HepG2 (cell line): Measurements from ENCODE around the gene NDUFA8. TPM values are rescaled to one million over a fixed set of nuclear protein-coding genes. Genes with fewer than 3 reads are reported as not detected.
A peak's percentile ranks its signal among the peaks of the same experiment; 100 is the strongest.

Experiments used
- CBX5 ChIP-seq: sonication (generic); formaldehyde crosslinking; IDR thresholded peaks from 2 replicates; pipeline ENCODE4 v1.4.0; 2020; ENCODE audit warnings: missing genetic modification reagents, borderline replicate concordance
- CENPT ChIP-seq: sonication (generic); formaldehyde crosslinking; IDR thresholded peaks from 2 replicates; pipeline ENCODE4 v1.8.0; 2022; ENCODE audit warnings: low read depth, mild to moderate bottlenecking, moderate library complexity, missing genetic modification reagents
- CHD4 ChIP-seq: fragments of 200-600 bp; sonication (generic); IDR thresholded peaks from 2 replicates; pipeline ENCODE4 v1.7.0; 2017; ENCODE audit warnings: mild to moderate bottlenecking, low read length, borderline replicate concordance
- GATAD2A ChIP-seq: IDR thresholded peaks from 2 replicates; pipeline ENCODE4 v1.6.1; 2016
- KAT7 ChIP-seq: IDR thresholded peaks from 2 replicates; pipeline ENCODE4 v1.6.1; 2018; ENCODE audit warnings: borderline replicate concordance, missing compliant biosample characterization
- KDM5A ChIP-seq: fragments of 200-600 bp; sonication (generic); IDR thresholded peaks from 2 replicates; pipeline ENCODE4 v1.7.0; 2018; ENCODE audit warnings: antibody characterized with exemption, mild to moderate bottlenecking, low read length, borderline replicate concordance
- PPARG ChIP-seq: conservative IDR thresholded peaks from 2 replicates; pipeline ENCODE4 v1.6.1; 2016; ENCODE audit warnings: missing biosample characterization, missing genetic modification reagents
- SIX4 ChIP-seq: sonication (generic); formaldehyde crosslinking; IDR thresholded peaks from 2 replicates; pipeline ENCODE4 v1.4.0; 2020; ENCODE audit warnings: missing genetic modification reagents
- ZKSCAN5 ChIP-seq: sonication (generic); formaldehyde crosslinking; IDR thresholded peaks from 2 replicates; pipeline ENCODE4 v1.5.1; 2020; ENCODE audit warnings: mild to moderate bottlenecking, missing genetic modification reagents
- ZNF672 ChIP-seq: sonication (generic); formaldehyde crosslinking; IDR thresholded peaks from 2 replicates; pipeline ENCODE4 v1.8.1; 2022; ENCODE audit warnings: missing genetic modification reagents
- polyA plus RNA-seq, 8 experiments: library from polyadenylated mRNA; depleted of rRNA in 3 of 8; stranded (reverse) in 7 of 8; unstranded in 1 of 8; fragments of >200 nt; fragmentation: Illumina TruSeq in 4 of 8; extraction: Trizol in 4 of 8; gene quantifications; 2 replicates each; pipeline versions ENCODE4 v1.2.1 to v1.2.3, GENCODE V29; 2011 to 2016; ENCODE audit warnings: low read depth in 4 of 8, missing spikeins in 1 of 8, mixed read lengths in 1 of 8; ENCODE audit not compliant: insufficient read depth in 1 of 8
- total RNA-seq, 5 experiments: library from RNA; depleted of rRNA; stranded (reverse); fragments of >200 nt; fragmentation: Illumina TruSeq; extraction: Trizol; gene quantifications; 2 replicates each; pipeline ENCODE4 v1.2.3, GENCODE V29; 2016; ENCODE audit warnings: low read depth in 1 of 5
- TF ChIP-seq, protein P1 (sequence below): sonication (generic); formaldehyde crosslinking; IDR thresholded peaks from 2 replicates; pipeline ENCODE4 v1.5.0; 2020; ENCODE audit warnings: missing genetic modification reagents
- TF ChIP-seq, protein P2 (sequence below): sonication (generic); formaldehyde crosslinking; IDR thresholded peaks from 2 replicates; pipeline ENCODE4 v1.5.0; 2020; ENCODE audit warnings: missing genetic modification reagents, mild to moderate bottlenecking, borderline replicate concordance
- TF ChIP-seq, protein P3 (sequence below): sonication (generic); formaldehyde crosslinking; IDR thresholded peaks from 2 replicates; pipeline ENCODE4 v1.8.0; 2022; ENCODE audit warnings: mild to moderate bottlenecking, missing genetic modification reagents; ENCODE audit not compliant: insufficient replicate concordance
- TF ChIP-seq, protein P4 (sequence below): sonication (generic); formaldehyde crosslinking; IDR thresholded peaks from 2 replicates; pipeline ENCODE4 v1.5.0; 2020; ENCODE audit warnings: missing genetic modification reagents
- TF ChIP-seq, protein P5 (sequence below): IDR thresholded peaks from 2 replicates; pipeline ENCODE4 v1.6.1; 2012; ENCODE audit warnings: low read depth, low read length, improper control_type of control experiment
- TF ChIP-seq, protein P6 (sequence below): sonication (generic); formaldehyde crosslinking; IDR thresholded peaks from 2 replicates; pipeline ENCODE4 v1.5.0; 2020; ENCODE audit warnings: missing genetic modification reagents
- TF ChIP-seq, protein P7 (sequence below): IDR thresholded peaks from 2 replicates; pipeline ENCODE4 v1.6.1; 2016; ENCODE audit warnings: mild to moderate bottlenecking
- TF ChIP-seq, protein P8 (sequence below): sonication (generic); formaldehyde crosslinking; IDR thresholded peaks from 2 replicates; pipeline ENCODE4 v1.8.1; 2022; ENCODE audit warnings: low read depth, mild to moderate bottlenecking, missing genetic modification reagents

Gene NDUFA8
- total and polyA plus RNA-seq, 2 of the 13 experiments (the other 11 are each of a cell fraction or from before 2014, with no cell fraction given) = 68.6 to 71.7 TPM

DNA sequence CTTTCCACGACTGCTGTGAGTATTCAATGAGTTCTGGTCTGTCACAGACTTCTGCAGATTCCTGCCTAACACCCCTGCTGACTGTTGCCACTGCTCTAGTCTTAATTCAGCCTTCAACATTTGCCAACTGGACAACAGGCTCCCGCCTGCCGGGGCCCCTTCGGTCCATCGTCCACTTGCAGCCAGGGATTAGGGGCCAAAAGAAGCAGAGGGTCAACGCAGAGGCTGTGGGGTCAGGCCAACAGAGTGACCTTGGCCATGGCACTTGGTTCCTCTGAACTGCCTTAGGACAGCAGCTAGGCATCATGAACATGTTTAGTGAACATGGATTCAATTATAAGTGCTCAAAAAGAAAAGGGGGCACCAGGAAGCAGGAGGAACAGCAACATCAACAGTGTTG is 28.8 kb upstream of the NDUFA8 start (continued):
- TF ChIP-seq, protein P1, sequence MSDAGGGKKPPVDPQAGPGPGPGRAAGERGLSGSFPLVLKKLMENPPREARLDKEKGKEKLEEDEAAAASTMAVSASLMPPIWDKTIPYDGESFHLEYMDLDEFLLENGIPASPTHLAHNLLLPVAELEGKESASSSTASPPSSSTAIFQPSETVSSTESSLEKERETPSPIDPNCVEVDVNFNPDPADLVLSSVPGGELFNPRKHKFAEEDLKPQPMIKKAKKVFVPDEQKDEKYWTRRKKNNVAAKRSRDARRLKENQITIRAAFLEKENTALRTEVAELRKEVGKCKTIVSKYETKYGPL = no peak
- TF ChIP-seq, protein P2, sequence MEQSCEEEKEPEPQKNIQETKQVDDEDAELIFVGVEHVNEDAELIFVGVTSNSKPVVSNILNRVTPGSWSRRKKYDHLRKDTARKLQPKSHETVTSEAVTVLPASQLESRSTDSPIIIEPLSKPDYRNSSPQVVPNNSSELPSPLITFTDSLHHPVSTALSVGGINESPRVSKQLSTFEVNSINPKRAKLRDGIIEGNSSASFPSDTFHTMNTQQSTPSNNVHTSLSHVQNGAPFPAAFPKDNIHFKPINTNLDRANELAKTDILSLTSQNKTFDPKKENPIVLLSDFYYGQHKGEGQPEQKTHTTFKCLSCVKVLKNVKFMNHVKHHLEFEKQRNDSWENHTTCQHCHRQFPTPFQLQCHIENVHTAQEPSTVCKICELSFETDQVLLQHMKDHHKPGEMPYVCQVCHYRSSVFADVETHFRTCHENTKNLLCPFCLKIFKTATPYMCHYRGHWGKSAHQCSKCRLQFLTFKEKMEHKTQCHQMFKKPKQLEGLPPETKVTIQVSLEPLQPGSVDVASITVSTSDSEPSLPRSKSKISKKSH (CRISPR knock-in tag) = no peak
- TF ChIP-seq, protein P3, sequence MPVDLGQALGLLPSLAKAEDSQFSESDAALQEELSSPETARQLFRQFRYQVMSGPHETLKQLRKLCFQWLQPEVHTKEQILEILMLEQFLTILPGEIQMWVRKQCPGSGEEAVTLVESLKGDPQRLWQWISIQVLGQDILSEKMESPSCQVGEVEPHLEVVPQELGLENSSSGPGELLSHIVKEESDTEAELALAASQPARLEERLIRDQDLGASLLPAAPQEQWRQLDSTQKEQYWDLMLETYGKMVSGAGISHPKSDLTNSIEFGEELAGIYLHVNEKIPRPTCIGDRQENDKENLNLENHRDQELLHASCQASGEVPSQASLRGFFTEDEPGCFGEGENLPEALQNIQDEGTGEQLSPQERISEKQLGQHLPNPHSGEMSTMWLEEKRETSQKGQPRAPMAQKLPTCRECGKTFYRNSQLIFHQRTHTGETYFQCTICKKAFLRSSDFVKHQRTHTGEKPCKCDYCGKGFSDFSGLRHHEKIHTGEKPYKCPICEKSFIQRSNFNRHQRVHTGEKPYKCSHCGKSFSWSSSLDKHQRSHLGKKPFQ (CRISPR knock-in tag) = no peak
- TF ChIP-seq, protein P4, sequence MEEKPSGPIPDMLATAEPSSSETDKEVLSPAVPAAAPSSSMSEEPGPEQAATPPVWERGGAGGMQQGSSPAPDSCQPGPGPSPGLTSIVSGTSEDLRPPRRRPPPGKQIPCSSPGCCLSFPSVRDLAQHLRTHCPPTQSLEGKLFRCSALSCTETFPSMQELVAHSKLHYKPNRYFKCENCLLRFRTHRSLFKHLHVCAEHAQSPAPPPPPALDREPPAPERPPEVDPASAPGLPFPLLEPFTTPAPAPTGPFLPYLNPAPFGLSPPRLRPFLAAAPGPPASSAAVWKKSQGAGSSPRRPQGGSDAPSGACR = no peak
- TF ChIP-seq ZKSCAN5 (CRISPR knock-in tag) (no peak), KAT7 (no peak), CBX5 (no peak), KDM5A (no peak), CHD4 (no peak), PPARG (CRISPR knock-in tag) (no peak), CENPT (CRISPR knock-in tag) (no peak), ZNF672 (CRISPR knock-in tag) (no peak), SIX4 (CRISPR knock-in tag) (no peak), GATAD2A (CRISPR knock-in tag) (0 out of 2 replicates have a peak, but pooled peaks have one; percentile 15)
- TF ChIP-seq, protein P5, sequence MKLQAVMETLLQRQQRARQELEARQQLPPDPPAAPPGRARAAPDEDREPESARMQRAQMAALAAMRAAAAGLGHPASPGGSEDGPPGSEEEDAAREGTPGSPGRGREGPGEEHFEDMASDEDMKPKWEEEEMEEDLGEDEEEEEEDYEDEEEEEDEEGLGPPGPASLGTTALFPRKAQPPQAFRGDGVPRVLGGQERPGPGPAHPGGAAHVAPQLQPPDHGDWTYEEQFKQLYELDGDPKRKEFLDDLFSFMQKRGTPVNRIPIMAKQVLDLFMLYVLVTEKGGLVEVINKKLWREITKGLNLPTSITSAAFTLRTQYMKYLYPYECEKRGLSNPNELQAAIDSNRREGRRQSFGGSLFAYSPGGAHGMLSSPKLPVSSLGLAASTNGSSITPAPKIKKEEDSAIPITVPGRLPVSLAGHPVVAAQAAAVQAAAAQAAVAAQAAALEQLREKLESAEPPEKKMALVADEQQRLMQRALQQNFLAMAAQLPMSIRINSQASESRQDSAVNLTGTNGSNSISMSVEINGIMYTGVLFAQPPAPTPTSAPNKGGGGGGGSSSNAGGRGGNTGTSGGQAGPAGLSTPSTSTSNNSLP = no peak
- TF ChIP-seq, protein P6, sequence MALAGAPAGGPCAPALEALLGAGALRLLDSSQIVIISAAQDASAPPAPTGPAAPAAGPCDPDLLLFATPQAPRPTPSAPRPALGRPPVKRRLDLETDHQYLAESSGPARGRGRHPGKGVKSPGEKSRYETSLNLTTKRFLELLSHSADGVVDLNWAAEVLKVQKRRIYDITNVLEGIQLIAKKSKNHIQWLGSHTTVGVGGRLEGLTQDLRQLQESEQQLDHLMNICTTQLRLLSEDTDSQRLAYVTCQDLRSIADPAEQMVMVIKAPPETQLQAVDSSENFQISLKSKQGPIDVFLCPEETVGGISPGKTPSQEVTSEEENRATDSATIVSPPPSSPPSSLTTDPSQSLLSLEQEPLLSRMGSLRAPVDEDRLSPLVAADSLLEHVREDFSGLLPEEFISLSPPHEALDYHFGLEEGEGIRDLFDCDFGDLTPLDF (CRISPR knock-in tag) = no peak
- TF ChIP-seq, protein P7, sequence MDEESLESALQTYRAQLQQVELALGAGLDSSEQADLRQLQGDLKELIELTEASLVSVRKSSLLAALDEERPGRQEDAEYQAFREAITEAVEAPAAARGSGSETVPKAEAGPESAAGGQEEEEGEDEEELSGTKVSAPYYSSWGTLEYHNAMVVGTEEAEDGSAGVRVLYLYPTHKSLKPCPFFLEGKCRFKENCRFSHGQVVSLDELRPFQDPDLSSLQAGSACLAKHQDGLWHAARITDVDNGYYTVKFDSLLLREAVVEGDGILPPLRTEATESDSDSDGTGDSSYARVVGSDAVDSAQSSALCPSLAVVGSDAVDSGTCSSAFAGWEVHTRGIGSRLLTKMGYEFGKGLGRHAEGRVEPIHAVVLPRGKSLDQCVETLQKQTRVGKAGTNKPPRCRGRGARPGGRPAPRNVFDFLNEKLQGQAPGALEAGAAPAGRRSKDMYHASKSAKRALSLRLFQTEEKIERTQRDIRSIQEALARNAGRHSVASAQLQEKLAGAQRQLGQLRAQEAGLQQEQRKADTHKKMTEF (CRISPR knock-in tag) = no peak
- TF ChIP-seq, protein P8, sequence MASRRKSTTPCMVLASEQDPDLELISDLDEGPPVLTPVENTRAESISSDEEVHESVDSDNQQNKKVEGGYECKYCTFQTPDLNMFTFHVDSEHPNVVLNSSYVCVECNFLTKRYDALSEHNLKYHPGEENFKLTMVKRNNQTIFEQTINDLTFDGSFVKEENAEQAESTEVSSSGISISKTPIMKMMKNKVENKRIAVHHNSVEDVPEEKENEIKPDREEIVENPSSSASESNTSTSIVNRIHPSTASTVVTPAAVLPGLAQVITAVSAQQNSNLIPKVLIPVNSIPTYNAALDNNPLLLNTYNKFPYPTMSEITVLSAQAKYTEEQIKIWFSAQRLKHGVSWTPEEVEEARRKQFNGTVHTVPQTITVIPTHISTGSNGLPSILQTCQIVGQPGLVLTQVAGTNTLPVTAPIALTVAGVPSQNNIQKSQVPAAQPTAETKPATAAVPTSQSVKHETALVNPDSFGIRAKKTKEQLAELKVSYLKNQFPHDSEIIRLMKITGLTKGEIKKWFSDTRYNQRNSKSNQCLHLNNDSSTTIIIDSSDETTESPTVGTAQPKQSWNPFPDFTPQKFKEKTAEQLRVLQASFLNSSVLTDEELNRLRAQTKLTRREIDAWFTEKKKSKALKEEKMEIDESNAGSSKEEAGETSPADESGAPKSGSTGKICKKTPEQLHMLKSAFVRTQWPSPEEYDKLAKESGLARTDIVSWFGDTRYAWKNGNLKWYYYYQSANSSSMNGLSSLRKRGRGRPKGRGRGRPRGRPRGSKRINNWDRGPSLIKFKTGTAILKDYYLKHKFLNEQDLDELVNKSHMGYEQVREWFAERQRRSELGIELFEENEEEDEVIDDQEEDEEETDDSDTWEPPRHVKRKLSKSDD = no peak
